Measurements from ENCODE around the gene KIAA0825. TPM values are rescaled to one million over a fixed set of nuclear protein-coding genes. Genes with fewer than 3 reads are reported as not detected.

KIAA0825 gene
- total RNA-seq, 4 donors from 2014 or later: 12.5 to 32.6 (median 15.9) TPM

- 0 to 56% methylated on average over 1 of the region's 1 CpG for WGBS, 2 donors
- no peaks in the 10 kb centered on the region for H3K9me3 ChIP-seq
- intact Hi-C loops (cut with DNase I): no loop called here
- H3K4me3 ChIP-seq (replicated peaks in 1 of 3): no peak overlapping the region
- H3K36me3 ChIP-seq: no peaks in the 10 kb centered on the region
- no peaks in the 10 kb centered on the region for H3K4me1 ChIP-seq
- DNase-seq: no peak
- no peak overlapping the region for H3K27ac ChIP-seq
- TF ChIP-seq CTCF (IDR thresholded peaks at IDR 0.05): no peak
- no peak for TF ChIP-seq POLR2A (IDR thresholded peaks at IDR 0.05)
- H3K27me3 ChIP-seq: no peaks in the 10 kb centered on the region
Observed at GRCh38 chr5:94212476-94212875, 405.9 kb downstream of the KIAA0825 start.

- no peaks in the 10 kb centered on the region for H3K27me3 ChIP-seq
- WGBS, 2 donors: 79 to 83% methylated on average over 8 of the region's 8 CpGs
- H3K9me3 ChIP-seq: no peaks in the 10 kb centered on the region
- no peak for DNase-seq
- no peak for TF ChIP-seq CTCF (IDR thresholded peaks at IDR 0.05)
- no peak for TF ChIP-seq POLR2A (IDR thresholded peaks at IDR 0.05)
- intact Hi-C loops (cut with DNase I): no loop called here
- no peak overlapping the region for H3K4me3 ChIP-seq (replicated peaks in 1 of 3)
- no peak overlapping the region for H3K27ac ChIP-seq
- no peaks in the 10 kb centered on the region for H3K36me3 ChIP-seq
- H3K4me1 ChIP-seq: no peaks in the 10 kb centered on the region
Observed at GRCh38 chr5:94209774-94210355, 408.5 kb downstream of the KIAA0825 start.

- no peak for DNase-seq
- 93 to 95% methylated on average over 3 of the region's 3 CpGs for WGBS, 2 donors
- H3K9me3 ChIP-seq: no peaks in the 10 kb centered on the region
- H3K4me3 ChIP-seq (replicated peaks in 1 of 3): no peak overlapping the region
- no peaks in the 10 kb centered on the region for H3K4me1 ChIP-seq
- H3K27ac ChIP-seq: no peak overlapping the region
- no peaks in the 10 kb centered on the region for H3K27me3 ChIP-seq
- TF ChIP-seq POLR2A (IDR thresholded peaks at IDR 0.05): no peak
- TF ChIP-seq CTCF (IDR thresholded peaks at IDR 0.05): no peak
- H3K36me3 ChIP-seq: no peaks in the 10 kb centered on the region
- intact Hi-C loops (cut with DNase I): no loop called here
Observed at GRCh38 chr5:94209272-94209671, 409.1 kb downstream of the KIAA0825 start.

GRCh38 chr5:94199566-94199965 lies 418.8 kb downstream of the KIAA0825 start:
- 98 to 100% methylated on average over 4 of the region's 4 CpGs for WGBS, 2 donors
- Histone ChIP-seq H3K36me3 (no peaks in the 10 kb centered on the region), H3K4me3 (replicated peaks in 1 of 3) (no peak overlapping the region), H3K4me1 (no peaks in the 10 kb centered on the region), H3K27me3 (no peaks in the 10 kb centered on the region), H3K27ac (no peak overlapping the region), H3K9me3 (no peaks in the 10 kb centered on the region)
- intact Hi-C loops (cut with DNase I): no loop called here
- TF ChIP-seq POLR2A (IDR thresholded peaks at IDR 0.05): no peak
- TF ChIP-seq CTCF (IDR thresholded peaks at IDR 0.05): no peak
- no peak for DNase-seq

GRCh38 chr5:94197970-94198369 lies 420.4 kb downstream of the KIAA0825 start:
- TF ChIP-seq POLR2A (IDR thresholded peaks at IDR 0.05) (no peak), CTCF (IDR thresholded peaks at IDR 0.05) (no peak)
- no peaks in the 10 kb centered on the region for H3K9me3 ChIP-seq
- H3K27me3 ChIP-seq: no peaks in the 10 kb centered on the region
- intact Hi-C loops (cut with DNase I): no loop called here
- no peak overlapping the region for H3K4me3 ChIP-seq (replicated peaks in 1 of 3)
- H3K27ac ChIP-seq: no peak overlapping the region
- no peak for DNase-seq
- no peaks in the 10 kb centered on the region for H3K36me3 ChIP-seq
- H3K4me1 ChIP-seq: no peaks in the 10 kb centered on the region
- WGBS, 2 donors: 77 to 90% methylated on average over 1 of the region's 1 CpG
